HepG2 (cell line): ENCODE results near the gene KAZN. TPM values are rescaled to one million over a fixed set of nuclear protein-coding genes. Genes with fewer than 3 reads are reported as not detected.

Experiments
- ATF6 ChIP-seq: sonication (generic); formaldehyde crosslinking; conservative IDR thresholded peaks from 2 replicates; pipeline ENCODE4 v1.4.0; 2020; ENCODE audit warnings: missing genetic modification reagents
- DDIT3 ChIP-seq: sonication (generic); formaldehyde crosslinking; IDR thresholded peaks from 2 replicates; pipeline ENCODE4 v1.4.0; 2020; ENCODE audit warnings: mild to moderate bottlenecking, missing genetic modification reagents
- GTF3A ChIP-seq: sonication (generic); formaldehyde crosslinking; conservative IDR thresholded peaks from 2 replicates; pipeline ENCODE4 v1.4.0; 2020; ENCODE audit warnings: mild to moderate bottlenecking, missing genetic modification reagents
- NCOA2 ChIP-seq: sonication (generic); formaldehyde crosslinking; IDR thresholded peaks from 2 replicates; pipeline ENCODE4 v1.8.0; 2022; ENCODE audit warnings: inconsistent platforms
- NR2C2 ChIP-seq: sonication (generic); formaldehyde crosslinking; IDR thresholded peaks from 2 replicates; pipeline ENCODE4 v1.4.0; 2020; ENCODE audit warnings: missing genetic modification reagents, mild to moderate bottlenecking, moderate library complexity, borderline replicate concordance
- PAXIP1 ChIP-seq: sonication (generic); formaldehyde crosslinking; conservative IDR thresholded peaks from 2 replicates; pipeline ENCODE4 v1.4.0; 2020; ENCODE audit warnings: mild to moderate bottlenecking, missing genetic modification reagents, moderate library complexity
- SALL2 ChIP-seq: sonication (generic); formaldehyde crosslinking; IDR thresholded peaks from 2 replicates; pipeline ENCODE4 v1.8.1; 2023; ENCODE audit warnings: mild to moderate bottlenecking, missing genetic modification reagents, inconsistent platforms
- SMAD1 ChIP-seq: sonication (generic); formaldehyde crosslinking; IDR thresholded peaks from 2 replicates; pipeline ENCODE4 v1.4.0; 2020; ENCODE audit warnings: missing genetic modification reagents, low read depth, mild to moderate bottlenecking, borderline replicate concordance
- ZNF276 ChIP-seq: sonication (generic); formaldehyde crosslinking; IDR thresholded peaks from 2 replicates; pipeline ENCODE4 v1.4.0; 2020; ENCODE audit warnings: mild to moderate bottlenecking, low read depth, missing genetic modification reagents
- ZNF556 ChIP-seq: sonication (generic); formaldehyde crosslinking; IDR thresholded peaks from 2 replicates; pipeline ENCODE4 v1.4.0; 2020; ENCODE audit warnings: mild to moderate bottlenecking, missing genetic modification reagents, borderline replicate concordance
- ZNF564 ChIP-seq: sonication (generic); formaldehyde crosslinking; IDR thresholded peaks from 2 replicates; pipeline ENCODE4 v1.8.1; 2023; ENCODE audit warnings: mild to moderate bottlenecking, missing genetic modification reagents
- ZNF660 ChIP-seq: sonication (generic); formaldehyde crosslinking; IDR thresholded peaks from 2 replicates; pipeline ENCODE4 v1.5.1; 2020; ENCODE audit warnings: mild to moderate bottlenecking, low read depth, missing genetic modification reagents, borderline replicate concordance
- polyA plus RNA-seq, 8 experiments: library from polyadenylated mRNA; depleted of rRNA in 3 of 8; stranded (reverse) in 7 of 8; unstranded in 1 of 8; fragments of >200 nt; fragmentation: Illumina TruSeq in 4 of 8; extraction: Trizol in 4 of 8; gene quantifications; 2 replicates each; pipeline versions ENCODE4 v1.2.1 to v1.2.3, GENCODE V29; 2011 to 2016; ENCODE audit warnings: low read depth in 4 of 8, missing spikeins in 1 of 8, mixed read lengths in 1 of 8; ENCODE audit not compliant: insufficient read depth in 1 of 8
- total RNA-seq, 5 experiments: library from RNA; depleted of rRNA; stranded (reverse); fragments of >200 nt; fragmentation: Illumina TruSeq; extraction: Trizol; gene quantifications; 2 replicates each; pipeline ENCODE4 v1.2.3, GENCODE V29; 2016; ENCODE audit warnings: low read depth in 1 of 5
- TF ChIP-seq, protein P1 (sequence below): sonication (generic); formaldehyde crosslinking; IDR thresholded peaks from 2 replicates; pipeline ENCODE4 v1.4.0; 2020; ENCODE audit warnings: mild to moderate bottlenecking, missing genetic modification reagents

The KAZN gene
- total and polyA plus RNA-seq, 2 of the 13 experiments (the other 11 are each of a cell fraction or from before 2014, with no cell fraction given): 10.4 to 13.5 TPM

- TF ChIP-seq ZNF276 (CRISPR knock-in tag) (no peak), PAXIP1 (peak; percentile 91), SALL2 (CRISPR knock-in tag) (no peak; the same call in 1 of the 2 replicates), ATF6 (no peak), ZNF660 (CRISPR knock-in tag) (no peak), ZNF564 (CRISPR knock-in tag) (no peak), SMAD1 (CRISPR knock-in tag) (no peak), NCOA2 (CRISPR knock-in tag) (peak; percentile 78; the same call in 1 of the 2 replicates), ZNF556 (CRISPR knock-in tag) (peak; percentile 70; the same call in 1 of the 2 replicates), DDIT3 (no peak), NR2C2 (CRISPR knock-in tag) (peak; percentile 60; the same call in 1 of the 2 replicates), GTF3A (CRISPR knock-in tag) (no peak)
- TF ChIP-seq, protein P1, sequence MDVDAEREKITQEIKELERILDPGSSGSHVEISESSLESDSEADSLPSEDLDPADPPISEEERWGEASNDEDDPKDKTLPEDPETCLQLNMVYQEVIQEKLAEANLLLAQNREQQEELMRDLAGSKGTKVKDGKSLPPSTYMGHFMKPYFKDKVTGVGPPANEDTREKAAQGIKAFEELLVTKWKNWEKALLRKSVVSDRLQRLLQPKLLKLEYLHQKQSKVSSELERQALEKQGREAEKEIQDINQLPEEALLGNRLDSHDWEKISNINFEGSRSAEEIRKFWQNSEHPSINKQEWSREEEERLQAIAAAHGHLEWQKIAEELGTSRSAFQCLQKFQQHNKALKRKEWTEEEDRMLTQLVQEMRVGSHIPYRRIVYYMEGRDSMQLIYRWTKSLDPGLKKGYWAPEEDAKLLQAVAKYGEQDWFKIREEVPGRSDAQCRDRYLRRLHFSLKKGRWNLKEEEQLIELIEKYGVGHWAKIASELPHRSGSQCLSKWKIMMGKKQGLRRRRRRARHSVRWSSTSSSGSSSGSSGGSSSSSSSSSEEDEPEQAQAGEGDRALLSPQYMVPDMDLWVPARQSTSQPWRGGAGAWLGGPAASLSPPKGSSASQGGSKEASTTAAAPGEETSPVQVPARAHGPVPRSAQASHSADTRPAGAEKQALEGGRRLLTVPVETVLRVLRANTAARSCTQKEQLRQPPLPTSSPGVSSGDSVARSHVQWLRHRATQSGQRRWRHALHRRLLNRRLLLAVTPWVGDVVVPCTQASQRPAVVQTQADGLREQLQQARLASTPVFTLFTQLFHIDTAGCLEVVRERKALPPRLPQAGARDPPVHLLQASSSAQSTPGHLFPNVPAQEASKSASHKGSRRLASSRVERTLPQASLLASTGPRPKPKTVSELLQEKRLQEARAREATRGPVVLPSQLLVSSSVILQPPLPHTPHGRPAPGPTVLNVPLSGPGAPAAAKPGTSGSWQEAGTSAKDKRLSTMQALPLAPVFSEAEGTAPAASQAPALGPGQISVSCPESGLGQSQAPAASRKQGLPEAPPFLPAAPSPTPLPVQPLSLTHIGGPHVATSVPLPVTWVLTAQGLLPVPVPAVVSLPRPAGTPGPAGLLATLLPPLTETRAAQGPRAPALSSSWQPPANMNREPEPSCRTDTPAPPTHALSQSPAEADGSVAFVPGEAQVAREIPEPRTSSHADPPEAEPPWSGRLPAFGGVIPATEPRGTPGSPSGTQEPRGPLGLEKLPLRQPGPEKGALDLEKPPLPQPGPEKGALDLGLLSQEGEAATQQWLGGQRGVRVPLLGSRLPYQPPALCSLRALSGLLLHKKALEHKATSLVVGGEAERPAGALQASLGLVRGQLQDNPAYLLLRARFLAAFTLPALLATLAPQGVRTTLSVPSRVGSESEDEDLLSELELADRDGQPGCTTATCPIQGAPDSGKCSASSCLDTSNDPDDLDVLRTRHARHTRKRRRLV (CRISPR knock-in tag): no peak
Measured at GRCh38 chr1:15020943-15021745, 422.7 kb downstream of the KAZN start (continued).
